ENCODE results near the gene TAC3. TPM values are rescaled to one million over a fixed set of nuclear protein-coding genes. Genes with fewer than 3 reads are reported as not detected.

The TAC3 gene
- total and polyA plus RNA-seq, 8 donors: 0.23 to 4.4 TPM; not detected in 6

- no peaks in the 10 kb centered on the region for H3K9me3 ChIP-seq
- FAIRE-seq (no peak), ATAC-seq (no peak), DNase-seq (no peak)
- no peaks in the 10 kb centered on the region for H3K27me3 ChIP-seq
- H3K36me3 ChIP-seq: peaks cover 0 to 24% (median 11%) of the 10 kb centered on the region in 3 donors
- 89 to 93% methylated on average over 13 of the region's 13 CpGs for WGBS, 2 donors
- no peak for TF ChIP-seq CTCF (IDR thresholded peaks at IDR 0.05)
- intact Hi-C loops (cut with DNase I): no loop called here
- H3K4me1 ChIP-seq: peaks cover 0 to 5% (median 5%) of the 10 kb centered on the region in 3 donors
- no peak overlapping the region for H3K4me3 ChIP-seq
- H3K27ac ChIP-seq: no peak overlapping the region
Measured at GRCh38 chr12:57003395-57003794, 12.9 kb downstream of the TAC3 start.

GRCh38 chr12:57001448-57001906 is 14.9 kb downstream of the TAC3 start:
- H3K27ac ChIP-seq: no peak overlapping the region

GRCh38 chr12:57000393-57000792 is 15.9 kb downstream of the TAC3 start:
- peaks cover 0 to 5% (median 5%) of the 10 kb centered on the region in 3 donors for H3K4me1 ChIP-seq
- H3K4me3 ChIP-seq: no peak overlapping the region
- peaks cover 0 to 24% (median 11%) of the 10 kb centered on the region in 3 donors for H3K36me3 ChIP-seq
- no peak overlapping the region for H3K27ac ChIP-seq
- DNase-seq (no peak), ATAC-seq (no peak), FAIRE-seq (no peak)
- no peak for TF ChIP-seq CTCF (IDR thresholded peaks at IDR 0.05)
- H3K9me3 ChIP-seq: no peaks in the 10 kb centered on the region
- 35 to 58% methylated on average over 1 of the region's 1 CpG for WGBS, 2 donors
- no peaks in the 10 kb centered on the region for H3K27me3 ChIP-seq
- intact Hi-C loops (cut with DNase I): no loop called here

More at GRCh38 chr12:57001448-57001906, 14.9 kb downstream of the TAC3 start:
- Histone ChIP-seq H3K4me3 (no peak overlapping the region), H3K36me3 (peaks cover 0 to 24% (median 11%) of the 10 kb centered on the region in 3 donors), H3K27me3 (no peaks in the 10 kb centered on the region), H3K4me1 (peaks cover 0 to 5% (median 5%) of the 10 kb centered on the region in 3 donors), H3K9me3 (no peaks in the 10 kb centered on the region)
- no peak for FAIRE-seq
- peak in 5 of 6 donors; percentile 23 to 77 (median 53) for DNase-seq
- intact Hi-C loops (cut with DNase I): no loop called here
- ATAC-seq: peak in 3 of 4 donors; percentile 52 to 67 (median 59)
- TF ChIP-seq CTCF (IDR thresholded peaks at IDR 0.05): peak; percentile 30 to 49 (median 38)
- 31 to 35% methylated on average over 13 of the region's 13 CpGs for WGBS, 2 donors

GRCh38 chr12:56999456-56999855 is 16.9 kb downstream of the TAC3 start:
- no peaks in the 10 kb centered on the region for H3K9me3 ChIP-seq
- FAIRE-seq (no peak), DNase-seq (no peak), ATAC-seq (no peak)
- no peak overlapping the region for H3K4me3 ChIP-seq
- no peaks in the 10 kb centered on the region for H3K27me3 ChIP-seq
- H3K4me1 ChIP-seq: peaks cover 0 to 5% (median 5%) of the 10 kb centered on the region in 3 donors
- intact Hi-C loops (cut with DNase I): no loop called here
- H3K27ac ChIP-seq: no peak overlapping the region
- WGBS, 2 donors: 90 to 93% methylated on average over 4 of the region's 4 CpGs
- peaks cover 0 to 24% (median 11%) of the 10 kb centered on the region in 3 donors for H3K36me3 ChIP-seq
- no peak for TF ChIP-seq CTCF (IDR thresholded peaks at IDR 0.05)

GRCh38 chr12:56998981-56999380 is 17.3 kb downstream of the TAC3 start:
- WGBS, 2 donors: 73 to 82% methylated on average over 4 of the region's 4 CpGs
- DNase-seq (no peak), FAIRE-seq (no peak), ATAC-seq (no peak)
- TF ChIP-seq CTCF (IDR thresholded peaks at IDR 0.05): no peak
- no peaks in the 10 kb centered on the region for H3K9me3 ChIP-seq
- H3K27me3 ChIP-seq: no peaks in the 10 kb centered on the region
- H3K4me1 ChIP-seq: peaks cover 0 to 5% (median 5%) of the 10 kb centered on the region in 3 donors
- H3K27ac ChIP-seq: no peak overlapping the region
- intact Hi-C loops (cut with DNase I): no loop called here
- H3K4me3 ChIP-seq: no peak overlapping the region
- H3K36me3 ChIP-seq: peaks cover 0 to 20% (median 11%) of the 10 kb centered on the region in 3 donors

All from pancreas (tissue), 10 donors.